ENCODE data around the gene CCM2. TPM values are rescaled to one million over a fixed set of nuclear protein-coding genes. Genes with fewer than 3 reads are reported as not detected.

The CCM2 gene
- polyA plus RNA-seq, 1 donor from 2014 or later, result 25.8 TPM

- Histone ChIP-seq H3K79me2 (replicated peaks; ENCODE audit: insufficient read depth, low read length) (no peaks in the 10 kb centered on the region), H4K20me1 (ENCODE audit: insufficient read depth) (no peaks in the 10 kb centered on the region), H3K4me3 (ENCODE audit: low read length) (no peak overlapping the region), H3K9me2 (ENCODE audit: insufficient read depth, low read length) (no peaks in the 10 kb centered on the region), H3K27ac (ENCODE audit: low read length) (no peak overlapping the region), H3K9me3 (ENCODE audit: low read length) (no peaks in the 10 kb centered on the region), H3K36me3 (ENCODE audit: insufficient read depth, low read length) (no peaks in the 10 kb centered on the region), H3K9ac (ENCODE audit: low read length) (no peak overlapping the region), H2AFZ (ENCODE audit: low read depth, low read length) (no peak overlapping the region), H3K27me3 (ENCODE audit: insufficient read depth, low read depth, low read length) (no peaks in the 10 kb centered on the region), H3K4me2 (ENCODE audit: low read length) (no peak overlapping the region), H3F3A (ENCODE audit: insufficient read depth, low read length, poor library complexity, severe bottlenecking) (no peaks in the 10 kb centered on the region)
- TF ChIP-seq RAD21 (conservative IDR thresholded peaks at IDR 0.05) (no peak), EP300 (conservative IDR thresholded peaks at IDR 0.05; ENCODE audit: poor library complexity, severe bottlenecking) (no peak), POLR2AphosphoS5 (IDR thresholded peaks at IDR 0.05) (no peak), MXI1 (conservative IDR thresholded peaks at IDR 0.05; ENCODE audit: poor library complexity, severe bottlenecking) (no peak), EZH2 (IDR thresholded peaks at IDR 0.05; ENCODE audit: borderline replicate concordance, insufficient read depth, low read length, poor library complexity, severe bottlenecking) (no peak), TAF1 (IDR thresholded peaks at IDR 0.05; ENCODE audit: low read depth) (no peak), SMC3 (conservative IDR thresholded peaks at IDR 0.05; ENCODE audit: poor library complexity) (no peak), CTCF (IDR thresholded peaks at IDR 0.05; ENCODE audit: poor library complexity, severe bottlenecking) (no peak)
Measured at GRCh38 chr7:44955733-44956132, 44.3 kb upstream of the CCM2 start.

- Histone ChIP-seq H3K4me3 (ENCODE audit: low read length) (no peak overlapping the region), H4K20me1 (ENCODE audit: insufficient read depth) (no peaks in the 10 kb centered on the region)
Measured at GRCh38 chr7:44956157-44956766, 43.7 kb upstream of the CCM2 start.

More at GRCh38 chr7:44956157-44956766, 43.7 kb upstream of the CCM2 start:
- H3K9me3 ChIP-seq (ENCODE audit: low read length), result no peaks in the 10 kb centered on the region
- no peaks in the 10 kb centered on the region for H3K36me3 ChIP-seq (ENCODE audit: insufficient read depth, low read length)
- no peak overlapping the region for H3K4me2 ChIP-seq (ENCODE audit: low read length)
- H3K27ac ChIP-seq (ENCODE audit: low read length), result no peak overlapping the region
- no peak overlapping the region for H2AFZ ChIP-seq (ENCODE audit: low read depth, low read length)
- no peaks in the 10 kb centered on the region for H3F3A ChIP-seq (ENCODE audit: insufficient read depth, low read length, poor library complexity, severe bottlenecking)
- no peaks in the 10 kb centered on the region for H3K27me3 ChIP-seq (ENCODE audit: insufficient read depth, low read depth, low read length)
- H3K9ac ChIP-seq (ENCODE audit: low read length), result no peak overlapping the region
- H3K79me2 ChIP-seq (replicated peaks; ENCODE audit: insufficient read depth, low read length), result no peaks in the 10 kb centered on the region
- TF ChIP-seq EZH2 (IDR thresholded peaks at IDR 0.05; ENCODE audit: borderline replicate concordance, insufficient read depth, low read length, poor library complexity, severe bottlenecking), result no peak
- TF ChIP-seq CTCF (IDR thresholded peaks at IDR 0.05; ENCODE audit: poor library complexity, severe bottlenecking), result no peak
- no peak for TF ChIP-seq MXI1 (conservative IDR thresholded peaks at IDR 0.05; ENCODE audit: poor library complexity, severe bottlenecking)
- no peak for TF ChIP-seq POLR2AphosphoS5 (IDR thresholded peaks at IDR 0.05)
- TF ChIP-seq EP300 (conservative IDR thresholded peaks at IDR 0.05; ENCODE audit: poor library complexity, severe bottlenecking), result no peak
- no peak for TF ChIP-seq RAD21 (conservative IDR thresholded peaks at IDR 0.05)
- no peak for TF ChIP-seq SMC3 (conservative IDR thresholded peaks at IDR 0.05; ENCODE audit: poor library complexity)
- TF ChIP-seq, protein P1, sequence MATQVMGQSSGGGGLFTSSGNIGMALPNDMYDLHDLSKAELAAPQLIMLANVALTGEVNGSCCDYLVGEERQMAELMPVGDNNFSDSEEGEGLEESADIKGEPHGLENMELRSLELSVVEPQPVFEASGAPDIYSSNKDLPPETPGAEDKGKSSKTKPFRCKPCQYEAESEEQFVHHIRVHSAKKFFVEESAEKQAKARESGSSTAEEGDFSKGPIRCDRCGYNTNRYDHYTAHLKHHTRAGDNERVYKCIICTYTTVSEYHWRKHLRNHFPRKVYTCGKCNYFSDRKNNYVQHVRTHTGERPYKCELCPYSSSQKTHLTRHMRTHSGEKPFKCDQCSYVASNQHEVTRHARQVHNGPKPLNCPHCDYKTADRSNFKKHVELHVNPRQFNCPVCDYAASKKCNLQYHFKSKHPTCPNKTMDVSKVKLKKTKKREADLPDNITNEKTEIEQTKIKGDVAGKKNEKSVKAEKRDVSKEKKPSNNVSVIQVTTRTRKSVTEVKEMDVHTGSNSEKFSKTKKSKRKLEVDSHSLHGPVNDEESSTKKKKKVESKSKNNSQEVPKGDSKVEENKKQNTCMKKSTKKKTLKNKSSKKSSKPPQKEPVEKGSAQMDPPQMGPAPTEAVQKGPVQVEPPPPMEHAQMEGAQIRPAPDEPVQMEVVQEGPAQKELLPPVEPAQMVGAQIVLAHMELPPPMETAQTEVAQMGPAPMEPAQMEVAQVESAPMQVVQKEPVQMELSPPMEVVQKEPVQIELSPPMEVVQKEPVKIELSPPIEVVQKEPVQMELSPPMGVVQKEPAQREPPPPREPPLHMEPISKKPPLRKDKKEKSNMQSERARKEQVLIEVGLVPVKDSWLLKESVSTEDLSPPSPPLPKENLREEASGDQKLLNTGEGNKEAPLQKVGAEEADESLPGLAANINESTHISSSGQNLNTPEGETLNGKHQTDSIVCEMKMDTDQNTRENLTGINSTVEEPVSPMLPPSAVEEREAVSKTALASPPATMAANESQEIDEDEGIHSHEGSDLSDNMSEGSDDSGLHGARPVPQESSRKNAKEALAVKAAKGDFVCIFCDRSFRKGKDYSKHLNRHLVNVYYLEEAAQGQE (IDR thresholded peaks at IDR 0.05; ENCODE audit: borderline replicate concordance), result no peak
- no peak for TF ChIP-seq TAF1 (IDR thresholded peaks at IDR 0.05; ENCODE audit: low read depth)
- H3K9me2 ChIP-seq (ENCODE audit: insufficient read depth, low read length), result no peaks in the 10 kb centered on the region
